GM10248 (cell line): ENCODE results near the gene PMPCA.

Experiments
- CTCF ChIA-PET: fragments of 300-600 bp; sonication (Branson Sonifier 250); formaldehyde crosslinking; extraction: SDS; loops from one replicate; lab custom pipeline; 2021; ENCODE audit warnings: antibody characterized with exemption; lab: Yijun Ruan, JAX
- POLR2A ChIA-PET: fragments of 350-650 bp; sonication (Branson Sonifier 250); formaldehyde crosslinking; extraction: SDS; loops from one replicate; lab custom pipeline; 2020; ENCODE audit warnings: antibody characterized with exemption; lab: Yijun Ruan, JAX
- DNase-seq: peaks from one replicate; pipeline ENCODE4 v3.0.0; 2012; ENCODE audit errors: extremely low spot score
- TF ChIP-seq, protein P1 (sequence below): IDR thresholded peaks from 2 replicates; pipeline ENCODE4 v1.5.1; 2012; ENCODE audit warnings: mild to moderate bottlenecking, low read depth; ENCODE audit errors: extremely low read depth, missing control alignments, control extremely low read depth

Gene PMPCA

GRCh38 chr9:136378170-136379002 lies 32.1 kb upstream of the PMPCA start:
- DNase-seq = no peak
- ChIA-PET CTCF (interaction anchor here (1.0 to 1.8 kb wide), 2 partner anchors 9 to 14 kb away, joined by 3 to 4 read pairs; partner anchors contain the start of gene DNLZ), POLR2A (no interaction called here)
- TF ChIP-seq, protein P1, sequence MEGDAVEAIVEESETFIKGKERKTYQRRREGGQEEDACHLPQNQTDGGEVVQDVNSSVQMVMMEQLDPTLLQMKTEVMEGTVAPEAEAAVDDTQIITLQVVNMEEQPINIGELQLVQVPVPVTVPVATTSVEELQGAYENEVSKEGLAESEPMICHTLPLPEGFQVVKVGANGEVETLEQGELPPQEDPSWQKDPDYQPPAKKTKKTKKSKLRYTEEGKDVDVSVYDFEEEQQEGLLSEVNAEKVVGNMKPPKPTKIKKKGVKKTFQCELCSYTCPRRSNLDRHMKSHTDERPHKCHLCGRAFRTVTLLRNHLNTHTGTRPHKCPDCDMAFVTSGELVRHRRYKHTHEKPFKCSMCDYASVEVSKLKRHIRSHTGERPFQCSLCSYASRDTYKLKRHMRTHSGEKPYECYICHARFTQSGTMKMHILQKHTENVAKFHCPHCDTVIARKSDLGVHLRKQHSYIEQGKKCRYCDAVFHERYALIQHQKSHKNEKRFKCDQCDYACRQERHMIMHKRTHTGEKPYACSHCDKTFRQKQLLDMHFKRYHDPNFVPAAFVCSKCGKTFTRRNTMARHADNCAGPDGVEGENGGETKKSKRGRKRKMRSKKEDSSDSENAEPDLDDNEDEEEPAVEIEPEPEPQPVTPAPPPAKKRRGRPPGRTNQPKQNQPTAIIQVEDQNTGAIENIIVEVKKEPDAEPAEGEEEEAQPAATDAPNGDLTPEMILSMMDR = no peak

GRCh38 chr9:136379003-136379287 lies 31.5 kb upstream of the PMPCA start:
- ChIA-PET POLR2A (no interaction called here), CTCF (interaction anchor here (1.0 to 1.2 kb wide), 2 partner anchors 15 to 16 kb away, joined by 3 read pairs; partner anchors contain the start of gene DNLZ)
- TF ChIP-seq, protein P1 = no peak
- DNase-seq = no peak

- ChIA-PET POLR2A (no interaction called here), CTCF (interaction anchor here (1.0 to 1.2 kb wide), 2 partner anchors 15 to 16 kb away, joined by 3 read pairs; partner anchors contain the start of gene DNLZ)
- DNase-seq = no peak
- TF ChIP-seq, protein P1 = no peak
These were observed 31.1 kb upstream of the PMPCA start for GRCh38 chr9:136379401-136379800.

DNA sequence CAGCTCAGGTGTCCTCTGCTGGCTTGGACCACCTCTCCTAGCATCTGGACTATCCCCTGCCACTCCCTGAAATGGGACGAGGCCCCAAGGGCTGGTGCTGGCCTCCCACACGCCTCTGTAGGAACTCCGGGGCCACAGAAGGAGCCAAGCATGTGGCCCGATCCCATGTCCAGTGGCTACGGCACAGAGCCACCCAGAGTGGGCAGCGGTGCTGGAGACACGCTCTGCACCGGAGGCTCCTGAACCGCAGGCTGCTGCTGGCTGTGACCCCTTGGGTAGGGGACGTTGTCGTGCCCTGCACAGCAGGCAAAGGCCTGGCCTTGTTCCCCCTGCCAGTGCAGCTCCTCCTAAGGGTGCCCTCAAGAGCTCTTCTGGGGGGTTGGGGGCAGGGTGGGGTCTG lies 30.6 kb upstream of the PMPCA start:
- ChIA-PET CTCF (interaction anchor here (1.0 to 3.2 kb wide), 3 partner anchors 16 to 17 kb away, joined by 3 to 18 read pairs (median 3); partner anchors contain the start of gene DNLZ), POLR2A (no interaction called here)
- DNase-seq = no peak
- TF ChIP-seq, protein P1 = no peak

DNA sequence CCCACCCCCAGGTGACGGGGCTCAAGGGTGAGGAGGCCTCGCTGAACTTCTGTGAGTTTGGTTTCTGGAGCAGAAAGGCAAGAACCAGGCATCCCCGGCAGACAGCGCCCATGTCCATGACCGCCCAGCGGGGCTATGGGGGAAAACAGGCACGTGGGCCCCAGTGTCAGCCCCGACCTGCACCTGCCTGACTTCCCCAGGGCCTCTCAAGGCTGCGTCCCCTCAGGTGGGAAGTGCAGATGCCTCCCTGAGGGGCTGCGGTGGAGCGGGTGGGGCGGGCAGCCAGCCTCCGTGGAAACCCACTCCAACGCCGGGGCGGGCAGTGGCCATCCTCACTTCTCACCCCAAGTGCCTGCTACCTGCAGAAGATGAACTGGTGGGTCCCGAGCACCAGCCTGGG lies 30.1 kb upstream of the PMPCA start:
- ChIA-PET POLR2A (no interaction called here), CTCF (interaction anchor here (1.3 to 3.2 kb wide), 2 partner anchors 17 to 26 kb away, joined by 3 to 18 read pairs; partner anchors contain the start of gene DNLZ)
- no peak for DNase-seq
- TF ChIP-seq, protein P1 = no peak

GRCh38 chr9:136381311-136381710 lies 29.1 kb upstream of the PMPCA start:
- ChIA-PET POLR2A (no interaction called here), CTCF (interaction anchor here (0.7 to 3.2 kb wide), 3 partner anchors 18 to 25 kb away, joined by 3 to 18 read pairs (median 3); partner anchors contain the start of gene DNLZ)
- no peak for DNase-seq
- TF ChIP-seq, protein P1 = no peak
